K562 (cell line): Measurements from ENCODE around the gene ABCB6. TPM values are rescaled to one million over a fixed set of nuclear protein-coding genes. Genes with fewer than 3 reads are reported as not detected.

ENCODE experiments used
- ATAC-seq: fragments of 200-7000 bp; cut with Tn5 transposase; 3 replicates; pipeline ENCODE4 v1.9.1; 2020; ENCODE audit warnings: moderate library complexity
- BruUV-seq: library from RNA; stranded (reverse); fragments of 400-500 nt; replicated peaks from 2 replicates; lab custom pipeline; 2021; lab: Mats Ljungman, UMichigan
- CTCF ChIA-PET: fragments of 300-600 bp; formaldehyde crosslinking; extraction: SDS; loops from one replicate; lab custom pipeline; 2021; ENCODE audit warnings: low intra/inter-chr PET ratio; lab: Yijun Ruan, JAX
- POLR2A ChIA-PET: fragments of 300-600, 350-650 bp; sonication (Branson Sonifier 250); formaldehyde crosslinking; extraction: SDS; loops from one replicate; lab custom pipeline; 2021; ENCODE audit warnings: antibody characterized with exemption, inconsistent platforms; lab: Yijun Ruan, JAX
- DNase-seq, 4 experiments: peaks; one replicate each; pipeline versions ENCODE4 v3.0.0 to v3.0.0-alpha.2; 2011 to 2018; ENCODE audit warnings: low spot score in 3 of 4, mixed read lengths in 3 of 4; ENCODE audit errors: extremely low read depth in 1 of 4
- FAIRE-seq: peaks from 2 replicates; lab custom pipeline; 2011; peaks lifted over from hg19 to GRCh38; lab: Jason Lieb, UNC
- H2AFZ ChIP-seq: 2 replicates; pipeline ENCODE4 v1.6.0; 2011; ENCODE audit warnings: low read depth, low read length, control low read depth, inconsistent platforms
- H3K27ac ChIP-seq: fragments of 200-600 bp; 3 replicates; pipeline ENCODE4 v1.8.0; 2011; ENCODE audit warnings: low read depth, mild to moderate bottlenecking, control low read depth, inconsistent platforms, low read length, moderate library complexity, mixed read lengths; ENCODE audit errors: extremely low read depth
- H3K27me3 ChIP-seq, 2 experiments: fragments of 300-600 bp in 1 of 2; 2 replicates in 1 of 2; 3 replicates in 1 of 2; pipeline versions ENCODE4 v1.6.0 to v1.8.0; 2011; ENCODE audit warnings: inconsistent platforms in 2 of 2, low read length in 2 of 2, mild to moderate bottlenecking in 1 of 2, mixed read lengths in 1 of 2, moderate library complexity in 1 of 2; ENCODE audit not compliant: control insufficient read depth in 2 of 2, insufficient read depth in 2 of 2
- H3K36me3 ChIP-seq: fragments of 300-600 bp; 3 replicates; pipeline ENCODE4 v1.8.0; 2011; ENCODE audit warnings: mild to moderate bottlenecking, low read length, inconsistent platforms; ENCODE audit not compliant: control insufficient read depth, insufficient read depth
- H3K4me1 ChIP-seq, 2 experiments: fragments of 200-600 bp in 1 of 2; replicated peaks in 1 of 2; 2 replicates in 1 of 2; 3 replicates in 1 of 2; pipeline versions ENCODE4 v1.5.1 to v1.8.0; 2011; ENCODE audit warnings: inconsistent platforms in 2 of 2, low read length in 2 of 2, mild to moderate bottlenecking in 1 of 2, mixed read lengths in 1 of 2, moderate library complexity in 1 of 2; ENCODE audit not compliant: control insufficient read depth in 2 of 2, insufficient read depth in 2 of 2
- H3K4me2 ChIP-seq: 2 replicates; pipeline ENCODE4 v1.6.1; 2011; ENCODE audit warnings: low read length, control low read depth, inconsistent platforms, mixed read lengths; ENCODE audit not compliant: insufficient read depth
- H3K4me3 ChIP-seq: fragments of 200-600 bp; sonication (generic), shearing (Covaris generic); 2 replicates; pipeline ENCODE4 v1.5.1; 2016; ENCODE audit warnings: control low read depth, inconsistent platforms
- H3K79me2 ChIP-seq: fragments of 200-600 bp; 3 replicates; pipeline ENCODE4 v1.8.0; 2011; ENCODE audit warnings: low read length, inconsistent platforms; ENCODE audit not compliant: control insufficient read depth, insufficient read depth
- H3K9ac ChIP-seq, 2 experiments: 2 replicates each; pipeline versions ENCODE4 v1.6.0 to v1.6.1; 2011; ENCODE audit warnings: low read depth in 2 of 2, low read length in 2 of 2, control low read depth in 1 of 2, inconsistent platforms in 1 of 2, mild to moderate bottlenecking in 1 of 2, mixed read lengths in 1 of 2; ENCODE audit not compliant: insufficient read depth in 1 of 2
- H3K9me1 ChIP-seq: one replicate; pipeline ENCODE4 v1.6.0; 2011; ENCODE audit warnings: inconsistent platforms, mild to moderate bottlenecking, low read length, moderate library complexity; ENCODE audit not compliant: control insufficient read depth, insufficient read depth
- H3K9me3 ChIP-seq: replicated peaks from 2 replicates; pipeline ENCODE4 v1.5.1; 2011; ENCODE audit warnings: low read depth, low read length, inconsistent platforms; ENCODE audit not compliant: control insufficient read depth, insufficient read depth
- H4K20me1 ChIP-seq: replicated peaks from 2 replicates; pipeline ENCODE4 v1.6.1; 2011; ENCODE audit warnings: low read length, inconsistent platforms, mixed read lengths; ENCODE audit not compliant: control insufficient read depth, insufficient read depth
- ELF4 ChIP-seq: fragments of 450-650 bp; formaldehyde crosslinking; IDR thresholded peaks from 2 replicates; pipeline ENCODE4 v1.4.0; 2022; ENCODE audit warnings: missing genetic modification characterization
- FUS ChIP-seq: fragments of 200-400 bp; formaldehyde crosslinking; optimal IDR thresholded peaks from 2 replicates; pipeline ENCODE3; 2017; ENCODE audit warnings: low read depth, low read length
- GTF3C2 ChIP-seq: IDR thresholded peaks from 3 replicates; pipeline ENCODE4 v1.6.1; 2011; ENCODE audit warnings: borderline replicate concordance, mild to moderate bottlenecking, moderate library complexity; ENCODE audit not compliant: insufficient read length; ENCODE audit errors: extremely low read depth
- IRF1 ChIP-seq: sonication (generic); formaldehyde crosslinking; IDR thresholded peaks from 2 replicates; pipeline ENCODE4 v1.8.0; 2022; ENCODE audit warnings: missing genetic modification reagents, mild to moderate bottlenecking, borderline replicate concordance
- MEF2D ChIP-seq: conservative IDR thresholded peaks from 2 replicates; pipeline ENCODE4 v1.6.1; 2016; ENCODE audit warnings: low read depth, missing genetic modification characterization, missing compliant biosample characterization
- PRMT5 ChIP-seq: sonication (generic); formaldehyde crosslinking; IDR thresholded peaks from 2 replicates; pipeline ENCODE4 v1.5.0; 2020; ENCODE audit warnings: missing genetic modification reagents
- PTRF ChIP-seq: fragments of 450-650 bp; IDR thresholded peaks from 2 replicates; pipeline ENCODE4 v1.6.1; 2016; ENCODE audit warnings: mild to moderate bottlenecking, missing genetic modification characterization, missing compliant biosample characterization
- RBM34 ChIP-seq: fragments of 200-400 bp; formaldehyde crosslinking; IDR thresholded peaks from 2 replicates; pipeline ENCODE4 v1.6.1; 2018; ENCODE audit warnings: low read length, borderline replicate concordance; ENCODE audit not compliant: insufficient read depth
- SAFB2 ChIP-seq: fragments of 200-400 bp; formaldehyde crosslinking; IDR thresholded peaks from 2 replicates; pipeline ENCODE4 v1.6.1; 2018; ENCODE audit warnings: borderline replicate concordance, low read length, low read depth, moderate library complexity; ENCODE audit not compliant: severe bottlenecking
- SP1 ChIP-seq: sonication (generic); formaldehyde crosslinking; IDR thresholded peaks from 2 replicates; pipeline ENCODE4 v1.8.1; 2022; ENCODE audit warnings: mild to moderate bottlenecking, missing genetic modification reagents
- TAF1 ChIP-seq: IDR thresholded peaks from 2 replicates; pipeline ENCODE4 v1.6.1; 2011; ENCODE audit warnings: mild to moderate bottlenecking, low read length, moderate library complexity; ENCODE audit not compliant: insufficient read depth, control insufficient read depth, severe bottlenecking; ENCODE audit errors: extremely low read depth
- TOE1 ChIP-seq, 2 experiments: fragments of 450-650 bp in 1 of 2; sonication (generic) in 1 of 2; formaldehyde crosslinking in 1 of 2; IDR thresholded peaks; 2 replicates each; pipeline versions ENCODE4 v1.7.1 to v1.8.0; 2016 to 2022; ENCODE audit warnings: borderline replicate concordance in 2 of 2, mild to moderate bottlenecking in 2 of 2, antibody characterized with exemption in 1 of 2, inconsistent platforms in 1 of 2, low read depth in 1 of 2, missing genetic modification reagents in 1 of 2, moderate library complexity in 1 of 2
- ZBTB8A ChIP-seq: fragments of 450-650 bp; IDR thresholded peaks from 2 replicates; pipeline ENCODE4 v1.6.1; 2018; ENCODE audit warnings: mild to moderate bottlenecking, moderate library complexity; ENCODE audit not compliant: partially characterized antibody
- ZNF589 ChIP-seq: fragments of 200-800 bp; sonication (Bioruptor generic); IDR thresholded peaks from 2 replicates; pipeline ENCODE4 v1.6.1; 2016; ENCODE audit warnings: low read depth, missing genetic modification characterization, missing compliant biosample characterization
- ZNF668 ChIP-seq: fragments of 250-450 bp; sonication (Bioruptor Pico); IDR thresholded peaks from 2 replicates; pipeline ENCODE4 v1.8.0; 2022; ENCODE audit warnings: mild to moderate bottlenecking, inconsistent platforms
- ZNF717 ChIP-seq: fragments of 250-450 bp; sonication (Bioruptor Pico); IDR thresholded peaks from 2 replicates; pipeline ENCODE4 v1.5.0; 2021
- ZNF830 ChIP-seq: fragments of 250-450 bp; sonication (Bioruptor Pico); IDR thresholded peaks from 2 replicates; pipeline ENCODE4 v1.5.0; 2021; ENCODE audit warnings: mild to moderate bottlenecking
- whole genome bisulfite sequencing: fragments of 100-300 bp; shearing (Covaris generic); methylation state at CpG from one replicate; pipeline ENCODE4 v1.1.6; 2016; ENCODE audit warnings: low coverage, mixed read lengths; ENCODE audit not compliant: insufficient coverage; ENCODE audit errors: missing lambda C conversion rate; 5-methylcytosine and 5-hydroxymethylcytosine counted together
- in situ Hi-C: fragments of 300-500 bp; cut with MboI; formaldehyde crosslinking; loops from 4 replicates; pipeline ENCODE4 v1.15.0; 2018; ENCODE audit warnings: inconsistent platforms, mixed read lengths
- intact Hi-C: fragments of 100-400 bp; cut with micrococcal nuclease; formaldehyde crosslinking; loops from 2 replicates; pipeline ENCODE4 v1.14.2; 2022
- polyA plus RNA-seq, 8 experiments: library from polyadenylated mRNA; depleted of rRNA in 4 of 8; stranded (reverse) in 5 of 8; unstranded in 3 of 8; fragments of >200 nt; fragmentation: Nextera tagmentation in 2 of 8; fragmentation: Illumina TruSeq in 1 of 8; extraction: Ambion mirVana in 2 of 8; extraction: Trizol in 1 of 8; gene quantifications; 2 replicates each; pipeline versions ENCODE4 v1.2.1 to v1.2.3, GENCODE V29; 2011 to 2014; ENCODE audit warnings: inconsistent platforms in 1 of 8, missing spikeins in 1 of 8
- total RNA-seq, 7 experiments: library from RNA; depleted of rRNA in 6 of 7; stranded (reverse); fragments of >200 nt in 6 of 7; fragmentation: Illumina TruSeq in 2 of 7; extraction: Trizol in 2 of 7; gene quantifications; 2 replicates each; pipeline versions ENCODE4 v1.2.1 to v1.2.3, GENCODE V29; 2011 to 2021; ENCODE audit warnings: low replicate concordance in 1 of 7

The ABCB6 gene
- total and polyA plus RNA-seq, 9 of the 15 experiments (the other 6 are each of a cell fraction or from before 2014, with no cell fraction given), result 3.7 to 29.8 (median 16.8) TPM

DNA sequence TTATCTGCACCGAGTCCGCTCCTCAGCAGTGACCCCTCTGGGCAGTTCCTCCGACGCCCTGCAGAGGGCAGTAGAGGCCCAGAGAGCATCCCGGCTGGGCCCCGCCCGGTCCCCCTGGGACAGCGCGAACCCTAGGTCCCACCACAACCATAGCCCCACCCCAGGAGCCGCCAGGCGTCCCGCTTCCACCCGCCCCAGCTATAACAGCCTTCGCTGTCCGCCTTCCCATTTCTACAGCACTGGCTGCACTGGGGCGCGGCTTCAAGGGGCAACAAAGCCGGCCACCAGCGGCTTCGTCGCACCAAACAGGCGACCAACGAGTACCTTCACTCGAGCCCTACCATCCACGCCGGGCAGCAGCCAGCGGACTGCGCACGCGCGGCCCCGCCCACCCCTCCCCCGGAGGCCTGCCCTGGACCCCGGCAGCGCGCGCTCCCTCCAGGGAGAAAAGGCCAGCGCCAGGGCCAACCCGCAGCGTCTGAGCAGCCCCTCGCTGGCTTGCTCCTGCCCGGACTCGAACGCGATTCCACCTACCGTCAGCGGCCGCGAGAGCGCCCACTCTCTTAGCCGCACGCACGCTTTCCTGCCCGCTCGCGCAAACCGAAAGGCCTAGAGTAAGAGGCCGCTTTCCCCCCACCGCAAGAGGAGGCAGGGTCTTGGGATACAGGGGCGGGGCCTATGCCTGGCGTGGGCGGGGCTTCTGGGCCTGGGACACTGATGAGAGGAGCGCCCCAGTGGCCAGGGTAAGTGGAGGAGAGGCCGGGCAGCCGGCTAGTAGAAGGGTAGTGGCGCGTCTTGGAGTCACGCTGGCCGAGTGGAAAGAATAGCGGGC lies 58.4 kb downstream of the ABCB6 start, which contains the start of gene NHEJ1:
NHEJ1 (minus strand) TSS at position 630 of the 832 bp plus-strand sequence. CDS start 2,453 bp downstream, outside the sequence.
- Histone ChIP-seq H3K79me2 (no peaks in the 10 kb centered on the region; the same call in 2 of the 3 replicates), H3K4me1 (peaks cover 8 to 16% of the 10 kb centered on the region in 2 experiments; a peak in 4 of 5 replicates), H4K20me1 (no peaks in the 10 kb centered on the region; the same call in 1 of the 2 replicates), H3K9me3 (no peaks in the 10 kb centered on the region), H3K27ac (peak within 1 kb of the TSS; percentile 76), H3K36me3 (0 out of 3 replicates have a peak, but pooled peaks cover 5% of the 10 kb centered on the region), H3K27me3 (no peaks in the 10 kb centered on the region), H3K4me2 (peak within 1 kb of the TSS; percentile 86), H3K4me3 (peak within 1 kb of the TSS; percentile 55), H2AFZ (peak within 1 kb of the TSS; percentile 99), H3K9me1 (no peaks in the 10 kb centered on the region), H3K9ac (peak within 1 kb of the TSS; percentile 70 to 95)
- ChIA-PET CTCF (interaction anchor here (0.6 to 2.3 kb wide), 4 partner anchors 51 to 275 kb away, joined by 3 to 10 read pairs (median 4); no protein-coding TSS in a partner anchor), POLR2A (interaction anchor here (1.0 kb wide), 1 partner anchor 12 kb away, joined by 3 read pairs; no protein-coding TSS in a partner anchor)
- intact Hi-C loops, result loop anchor here (1.0 to 2.0 kb wide), 5 partner anchors 17 to 192 kb away; partner anchors contain the start of genes ABCB6 and DNAJB2
- FAIRE-seq (peak; percentile 86), ATAC-seq (peak; percentile 98), DNase-seq (peak; percentile 91 to 95 (median 92))
- 0% methylated on average over 33 of the region's 70 CpGs for WGBS
- BruUV-seq, result no TSS peak
- in situ Hi-C loops, result no loop called here
- TF ChIP-seq ZNF830 (CRISPR knock-in tag) (no peak), SAFB2 (no peak), GTF3C2 (no peak), SP1 (CRISPR knock-in tag) (peak; percentile 67), PTRF (tag) (no peak), IRF1 (CRISPR knock-in tag) (no peak), RBM34 (no peak), ZNF717 (CRISPR knock-in tag) (no peak), MEF2D (tag) (no peak), ZNF668 (CRISPR knock-in tag) (no peak), PRMT5 (CRISPR knock-in tag) (no peak), FUS (no peak), TOE1 (IDR thresholded peaks at IDR 0.05; ENCODE audit: borderline replicate concordance) (no peak), TOE1 (CRISPR knock-in tag; IDR thresholded peaks at IDR 0.05; ENCODE audit: borderline replicate concordance, low read depth) (no peak), ELF4 (CRISPR knock-in tag) (no peak), TAF1 (peak; percentile 42), ZNF589 (CRISPR knock-in tag) (no peak), ZBTB8A (no peak)
